Panc1 (cell line): ENCODE measurements around the gene CDK5RAP1. TPM values are rescaled to one million over a fixed set of nuclear protein-coding genes. Genes with fewer than 3 reads are reported as not detected.
"Not testable (repeated sequence)": the region's sequence is repeated elsewhere in the genome, so short reads cannot be mapped to it uniquely, and the experiment has no call there.

Experiments
- ATAC-seq: fragments of 200-7000 bp; cut with Tn5 transposase; 2 replicates; pipeline ENCODE4 v1.9.1; 2020; ENCODE audit warnings: mild to moderate bottlenecking, moderate library complexity
- BruUV-seq: library from RNA; stranded (reverse); fragments of 400-500 nt; replicated peaks from 2 replicates; lab custom pipeline; 2021; lab: Mats Ljungman, UMichigan
- CTCF ChIA-PET: fragments of 300-600 bp; sonication (Branson Sonifier 250); formaldehyde crosslinking; loops from one replicate; lab custom pipeline; 2022; ENCODE audit warnings: antibody characterized with exemption; lab: Charles Lee
- POLR2A ChIA-PET: fragments of 300-600 bp; sonication (Branson Sonifier 250); formaldehyde crosslinking; loops from one replicate; lab custom pipeline; 2022; ENCODE audit warnings: antibody characterized with exemption; lab: Charles Lee
- DNase-seq: peaks from one replicate; pipeline ENCODE4 v3.0.0-alpha.2; 2010; ENCODE audit warnings: low read depth, low spot score
- H3K27ac ChIP-seq: 2 replicates; pipeline ENCODE4 v1.5.1; 2011; ENCODE audit warnings: mild to moderate bottlenecking, low read length, inconsistent platforms
- H3K27me3 ChIP-seq: fragments of 200-500 bp; sonication (Bioruptor generic); 2 replicates; pipeline ENCODE4 v1.6.0; 2014; ENCODE audit warnings: low read length, inconsistent platforms; ENCODE audit not compliant: control insufficient read depth, insufficient read depth
- H3K36me3 ChIP-seq: fragments of 200-500 bp; sonication (Bioruptor generic); 2 replicates; pipeline ENCODE4 v1.5.1; 2014; ENCODE audit warnings: inconsistent platforms, mild to moderate bottlenecking, low read length, moderate library complexity; ENCODE audit not compliant: control insufficient read depth, insufficient read depth
- H3K4me1 ChIP-seq: 2 replicates; pipeline ENCODE4 v1.5.1; 2011; ENCODE audit warnings: inconsistent platforms, mild to moderate bottlenecking, low read length, moderate library complexity; ENCODE audit not compliant: control insufficient read depth, insufficient read depth
- H3K4me3 ChIP-seq, 2 experiments: 2 replicates each; pipeline ENCODE4 v1.5.1; 2011 to 2012; ENCODE audit warnings: low read depth in 2 of 2, low read length in 2 of 2, mild to moderate bottlenecking in 2 of 2, inconsistent platforms in 1 of 2, moderate library complexity in 1 of 2
- H3K9me3 ChIP-seq: fragments of 200-500 bp; sonication (Bioruptor generic); 2 replicates; pipeline ENCODE4 v1.5.1; 2014; ENCODE audit warnings: low read depth, mild to moderate bottlenecking, inconsistent platforms, low read length, moderate library complexity; ENCODE audit not compliant: control insufficient read depth, insufficient read depth
- CTCF ChIP-seq: fragments of 450-650 bp; IDR thresholded peaks from 2 replicates; pipeline ENCODE4 v1.5.1; 2017; ENCODE audit warnings: mild to moderate bottlenecking
- POLR2AphosphoS5 ChIP-seq: IDR thresholded peaks from 2 replicates; pipeline ENCODE4 v1.6.1; 2012; ENCODE audit warnings: mild to moderate bottlenecking, low read depth, low read length, moderate library complexity
- REST ChIP-seq, 2 experiments: IDR thresholded peaks; 2 replicates each; pipeline ENCODE4 v1.6.1; 2011 to 2012; ENCODE audit warnings: low read depth in 2 of 2, control low read depth in 1 of 2, low read length in 1 of 2, mild to moderate bottlenecking in 1 of 2, moderate library complexity in 1 of 2; ENCODE audit not compliant: insufficient read depth in 1 of 2
- SIN3A ChIP-seq: IDR thresholded peaks from 2 replicates; pipeline ENCODE4 v1.6.1; 2012; ENCODE audit warnings: low read depth, mild to moderate bottlenecking, low read length, moderate library complexity, borderline replicate concordance; ENCODE audit not compliant: insufficient read depth
- TCF7L2 ChIP-seq: IDR thresholded peaks from 2 replicates; pipeline ENCODE4 v1.6.1; 2011; ENCODE audit warnings: mild to moderate bottlenecking, low read depth, low read length, inconsistent platforms
- in situ Hi-C: cut with HindIII; loops from 2 replicates; pipeline ENCODE4 v1.10.0; 2016; ENCODE audit warnings: low sequenced_read_pairs, low pct_unique_long_range_greater_than_20kb
- intact Hi-C: fragments of 100-400 bp; cut with micrococcal nuclease; formaldehyde crosslinking; loops from one replicate; pipeline ENCODE4 v1.10.0; 2022; ENCODE audit not compliant: unreplicated experiment
- total RNA-seq: library from RNA; stranded (reverse); gene quantifications from one replicate; pipeline ENCODE4 v1.2.1, GENCODE V29; 2021; ENCODE audit not compliant: unreplicated experiment

Gene CDK5RAP1
- total RNA-seq, 1 experiment from 2014 or later: 34.8 TPM

- in situ Hi-C loops (no loop called here), intact Hi-C loops (no loop called here)
- no peak for DNase-seq
- ChIA-PET POLR2A (interaction anchor here (0.7 kb wide), 2 partner anchors 258 to 781 kb away, joined by 3 to 4 read pairs; no protein-coding TSS in a partner anchor), CTCF (no interaction called here)
- TF ChIP-seq REST (IDR thresholded peaks at IDR 0.05; ENCODE audit: insufficient read depth in 1 of 2, low read depth in 2 of 2, low read length in 1 of 2) (no peak), TCF7L2 (no peak), CTCF (no peak), SIN3A (no peak), POLR2AphosphoS5 (no peak)
- no TSS peak for BruUV-seq
- Histone ChIP-seq H3K36me3 (no peaks in the 10 kb centered on the region), H3K27ac (no peak overlapping the region), H3K9me3 (no peaks in the 10 kb centered on the region), H3K4me1 (no peaks in the 10 kb centered on the region), H3K4me3 (no peak overlapping the region), H3K27me3 (no peaks in the 10 kb centered on the region)
- no peak for ATAC-seq
Observed at GRCh38 chr20:33393609-33394008, 7.7 kb downstream of the CDK5RAP1 start.

GRCh38 chr20:33391722-33392415 is 9.4 kb downstream of the CDK5RAP1 start:
- Histone ChIP-seq H3K27me3 (no peaks in the 10 kb centered on the region), H3K4me1 (no peaks in the 10 kb centered on the region), H3K27ac (no peak overlapping the region), H3K36me3 (no peaks in the 10 kb centered on the region), H3K4me3 (no peak overlapping the region), H3K9me3 (no peaks in the 10 kb centered on the region)
- intact Hi-C loops (no loop called here), in situ Hi-C loops (no loop called here)
- DNase-seq (no peak), ATAC-seq (no peak)
- ChIA-PET POLR2A (interaction anchor here (0.6 kb wide), 1 partner anchor 72 kb away, joined by 3 read pairs; no protein-coding TSS in a partner anchor), CTCF (no interaction called here)
- no TSS peak for BruUV-seq
- no peak for TF ChIP-seq CTCF

- H3K4me3 ChIP-seq, H3K36me3 ChIP-seq, ATAC-seq, H3K27ac ChIP-seq, H3K27me3 ChIP-seq, BruUV-seq, in situ Hi-C loops, H3K9me3 ChIP-seq, H3K4me1 ChIP-seq, CTCF ChIA-PET, POLR2A ChIA-PET, DNase-seq, intact Hi-C loops: not testable (repeated sequence)
Observed at GRCh38 chr20:33389326-33389725, 12.0 kb downstream of the CDK5RAP1 start.
